Smooth muscle cell (in vitro differentiated cells): Measurements from ENCODE around the gene WDR7. TPM values are rescaled to one million over a fixed set of nuclear protein-coding genes. Genes with fewer than 3 reads are reported as not detected.

Experiments used
- DNase-seq: peaks from one replicate; lab custom pipeline; 2025; ENCODE audit not compliant: unreplicated experiment; lab: John Stamatoyannopoulos, UW
- H2AFZ ChIP-seq: fragments of 200-600 bp; sonication (generic); 2 replicates; pipeline ENCODE4 v1.6.0; 2016; ENCODE audit warnings: antibody characterized with exemption, low read depth, mild to moderate bottlenecking
- H3F3A ChIP-seq: fragments of 200-600 bp; sonication (generic); 2 replicates; pipeline ENCODE4 v1.6.0; 2017; ENCODE audit warnings: antibody characterized with exemption, low read depth
- H3K27ac ChIP-seq: fragments of 200-600 bp; sonication (generic); 2 replicates; pipeline ENCODE4 v1.5.1; 2016; ENCODE audit warnings: low read depth, mild to moderate bottlenecking
- H3K27me3 ChIP-seq: fragments of 200-600 bp; sonication (generic); 2 replicates; pipeline ENCODE4 v1.6.1; 2016; ENCODE audit warnings: low read depth, mild to moderate bottlenecking
- H3K36me3 ChIP-seq: fragments of 200-600 bp; sonication (generic); 2 replicates; pipeline ENCODE4 v1.5.1; 2016; ENCODE audit warnings: low read depth
- H3K4me1 ChIP-seq: fragments of 200-600 bp; sonication (generic); 2 replicates; pipeline ENCODE4 v1.5.1; 2016; ENCODE audit warnings: low read depth
- H3K4me2 ChIP-seq: fragments of 200-600 bp; sonication (generic); 2 replicates; pipeline ENCODE4 v1.6.0; 2016; ENCODE audit warnings: mild to moderate bottlenecking
- H3K4me3 ChIP-seq: fragments of 200-600 bp; sonication (generic); 2 replicates; pipeline ENCODE4 v1.5.1; 2016; ENCODE audit warnings: mild to moderate bottlenecking
- H3K79me2 ChIP-seq: fragments of 200-600 bp; sonication (generic); 2 replicates; pipeline ENCODE4 v1.6.0; 2016; ENCODE audit warnings: low read depth, mild to moderate bottlenecking
- H3K9ac ChIP-seq: fragments of 200-600 bp; sonication (generic); 2 replicates; pipeline ENCODE4 v1.6.0; 2016; ENCODE audit warnings: low read depth
- H3K9me3 ChIP-seq: fragments of 200-600 bp; sonication (generic); replicated peaks from 2 replicates; pipeline ENCODE4 v1.5.1; 2016; ENCODE audit warnings: low read depth
- H4K20me1 ChIP-seq: fragments of 200-600 bp; sonication (generic); 2 replicates; pipeline ENCODE4 v1.6.0; 2016; ENCODE audit warnings: low read depth
- CTCF ChIP-seq: fragments of 200-600 bp; sonication (generic); IDR thresholded peaks from 2 replicates; pipeline ENCODE4 v1.5.1; 2017; ENCODE audit warnings: borderline replicate concordance, mild to moderate bottlenecking, antibody characterized with exemption; ENCODE audit not compliant: insufficient read depth, poor library complexity, severe bottlenecking
- WGBS: methylation state at CpG from one replicate; pipeline ENCODE4 v1.1.7; 2016; ENCODE audit warnings: low lambda C conversion rate; 5-methylcytosine and 5-hydroxymethylcytosine counted together
- polyA plus RNA-seq: library from polyadenylated mRNA; unstranded; fragments of >200 nt; fragmentation: Nextera tagmentation; extraction: Ambion mirVana; gene quantifications from 2 replicates; pipeline ENCODE4 v1.2.1, GENCODE V29; 2016
- total RNA-seq: library from RNA; depleted of rRNA; stranded (reverse); fragments of >200 nt; gene quantifications from 2 replicates; pipeline ENCODE4 v1.2.3, GENCODE V29; 2014

The WDR7 gene
- total and polyA plus RNA-seq, 2 experiments from 2014 or later: 5.3 to 9.2 TPM

DNA sequence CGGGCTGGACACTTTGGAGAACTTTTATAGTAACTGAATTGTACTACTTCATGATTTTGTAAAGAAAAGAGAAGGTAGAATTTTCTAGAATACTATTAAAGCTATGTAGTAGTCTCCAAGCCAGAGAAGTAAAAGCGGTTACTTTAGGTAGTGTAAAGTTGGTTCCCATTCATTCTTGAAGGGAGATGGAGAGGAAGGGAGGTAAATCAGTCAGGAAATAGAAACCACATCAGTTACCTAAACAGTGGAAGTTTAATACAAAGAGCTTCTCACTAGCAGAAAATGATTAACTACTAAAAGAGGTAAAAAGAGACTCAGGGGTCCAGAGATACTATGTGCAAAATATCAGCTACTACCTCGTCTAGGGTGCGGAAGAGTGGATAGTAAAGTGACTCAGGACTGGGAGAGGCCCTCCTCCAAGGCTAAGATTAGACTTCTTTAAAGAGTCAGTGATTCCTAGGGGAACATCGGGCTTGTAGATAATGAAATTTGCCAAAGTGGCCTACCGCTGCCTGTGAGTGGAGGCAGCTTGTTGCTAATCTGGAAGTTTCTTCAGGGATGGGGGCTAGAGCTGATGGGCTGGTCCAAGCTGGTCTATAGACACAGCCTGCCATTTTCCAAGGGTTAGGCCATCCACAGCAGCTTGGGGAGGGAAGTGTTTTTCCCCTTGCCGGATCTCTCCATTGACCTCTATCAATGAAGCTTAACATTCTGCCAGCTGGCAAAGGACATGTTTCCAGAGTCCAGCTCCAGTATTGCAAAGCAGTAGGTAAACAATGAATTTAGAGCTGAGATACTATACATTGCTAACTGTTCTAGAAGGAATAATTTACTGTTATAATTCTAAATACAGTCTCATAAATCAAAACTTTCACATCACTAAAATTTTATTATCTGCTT lies 249.3 kb downstream of the WDR7 start:
- H3K9ac ChIP-seq: no peak overlapping the region
- 93% methylated on average over 7 of the region's 7 CpGs for WGBS
- DNase-seq: no peak
- H3K4me3 ChIP-seq: no peak overlapping the region
- H2AFZ ChIP-seq: no peak overlapping the region
- no peaks in the 10 kb centered on the region for H3F3A ChIP-seq
- H3K79me2 ChIP-seq: no peaks in the 10 kb centered on the region
- H3K27me3 ChIP-seq: no peaks in the 10 kb centered on the region
- H4K20me1 ChIP-seq: no peaks in the 10 kb centered on the region
- no peaks in the 10 kb centered on the region for H3K4me1 ChIP-seq
- no peak overlapping the region for H3K4me2 ChIP-seq
- no peak overlapping the region for H3K27ac ChIP-seq
- no peaks in the 10 kb centered on the region for H3K36me3 ChIP-seq
- no peak for TF ChIP-seq CTCF
- H3K9me3 ChIP-seq: no peaks in the 10 kb centered on the region

DNA sequence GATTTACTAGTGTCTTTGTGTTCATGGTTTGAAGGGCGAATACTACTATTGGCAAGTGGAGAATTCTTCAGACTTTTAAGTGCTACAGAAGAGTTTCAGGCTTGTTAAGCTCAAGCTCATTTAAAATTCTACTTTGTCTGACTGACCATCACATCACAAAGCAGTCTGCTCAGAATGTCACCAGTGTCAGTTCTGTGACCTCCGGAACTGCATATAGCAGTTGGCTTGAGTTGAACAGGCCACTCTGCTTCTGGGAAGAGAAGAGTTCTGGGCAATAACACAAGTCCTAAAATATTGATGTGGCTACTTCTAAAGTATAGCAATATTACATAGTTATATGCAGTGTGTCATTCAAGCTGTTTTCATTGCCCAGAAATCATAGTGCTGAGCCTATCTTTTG lies 250.8 kb downstream of the WDR7 start:
- no peak overlapping the region for H3K4me3 ChIP-seq
- no peaks in the 10 kb centered on the region for H3K36me3 ChIP-seq
- no peak overlapping the region for H2AFZ ChIP-seq
- H3K27me3 ChIP-seq: no peaks in the 10 kb centered on the region
- H3K79me2 ChIP-seq: no peaks in the 10 kb centered on the region
- no peak overlapping the region for H3K9ac ChIP-seq
- no peak overlapping the region for H3K4me2 ChIP-seq
- no peak for DNase-seq
- no peaks in the 10 kb centered on the region for H4K20me1 ChIP-seq
- no peaks in the 10 kb centered on the region for H3F3A ChIP-seq
- 93% methylated on average over 2 of the region's 2 CpGs for WGBS
- H3K27ac ChIP-seq: no peak overlapping the region
- no peaks in the 10 kb centered on the region for H3K4me1 ChIP-seq
- TF ChIP-seq CTCF: no peak
- no peaks in the 10 kb centered on the region for H3K9me3 ChIP-seq

GRCh38 chr18:56902653-56903052 lies 251.5 kb downstream of the WDR7 start:
- no peak overlapping the region for H3K27ac ChIP-seq
- no peaks in the 10 kb centered on the region for H3K36me3 ChIP-seq
- no peak overlapping the region for H3K4me3 ChIP-seq
- H3K4me2 ChIP-seq: no peak overlapping the region
- no peaks in the 10 kb centered on the region for H4K20me1 ChIP-seq
- no peaks in the 10 kb centered on the region for H3K4me1 ChIP-seq
- DNase-seq: no peak
- 80% methylated on average over 3 of the region's 3 CpGs for WGBS
- no peak overlapping the region for H3K9ac ChIP-seq
- no peak overlapping the region for H2AFZ ChIP-seq
- no peaks in the 10 kb centered on the region for H3K27me3 ChIP-seq
- H3F3A ChIP-seq: no peaks in the 10 kb centered on the region
- no peaks in the 10 kb centered on the region for H3K79me2 ChIP-seq
- H3K9me3 ChIP-seq: no peaks in the 10 kb centered on the region
- TF ChIP-seq CTCF: no peak

DNA sequence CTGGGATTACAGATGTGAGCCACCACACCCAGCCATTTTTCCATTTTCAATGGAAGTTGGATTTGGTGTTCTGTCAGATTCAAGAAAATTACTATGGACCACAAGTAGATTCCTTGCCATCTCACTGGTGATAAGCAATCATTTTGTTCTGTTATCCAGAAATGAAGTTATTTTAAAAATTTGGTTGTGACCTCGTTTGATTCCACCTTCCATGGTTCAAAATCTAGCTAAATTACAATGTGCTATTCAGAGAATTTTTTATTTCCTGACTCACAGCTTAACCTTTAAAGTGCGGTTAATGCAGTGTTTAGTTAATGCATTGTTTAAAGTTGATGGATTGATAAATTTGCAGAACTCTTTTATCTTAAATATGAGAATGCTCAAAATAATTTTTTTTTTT lies 252.5 kb downstream of the WDR7 start:
- Histone ChIP-seq H3K9me3 (no peaks in the 10 kb centered on the region), H3K4me2 (no peak overlapping the region), H3K9ac (no peak overlapping the region), H3K4me1 (no peaks in the 10 kb centered on the region), H3K4me3 (no peak overlapping the region), H3F3A (no peaks in the 10 kb centered on the region), H3K27ac (no peak overlapping the region), H3K79me2 (no peaks in the 10 kb centered on the region), H3K36me3 (no peaks in the 10 kb centered on the region), H3K27me3 (no peaks in the 10 kb centered on the region), H2AFZ (no peak overlapping the region), H4K20me1 (no peaks in the 10 kb centered on the region)
- TF ChIP-seq CTCF: no peak
- DNase-seq: no peak
- 94% methylated on average over 2 of the region's 2 CpGs for WGBS
